Ishikawa (cell line): Measurements from ENCODE around the gene CSRP3.

Experiments
- EGR1 ChIP-seq: IDR thresholded peaks from 2 replicates; pipeline ENCODE4 v1.6.1; 2012
- EP300 ChIP-seq: IDR thresholded peaks from 2 replicates; pipeline ENCODE4 v1.6.1; 2012; ENCODE audit warnings: borderline replicate concordance
- FOXM1 ChIP-seq: IDR thresholded peaks from 2 replicates; pipeline ENCODE4 v1.6.1; 2012; ENCODE audit warnings: low read depth, borderline replicate concordance
- MAX ChIP-seq: IDR thresholded peaks from 2 replicates; pipeline ENCODE4 v1.6.1; 2012
- NFIC ChIP-seq: IDR thresholded peaks from 2 replicates; pipeline ENCODE4 v1.6.1; 2012
- USF1 ChIP-seq: IDR thresholded peaks from 2 replicates; pipeline ENCODE4 v1.6.1; 2012
- YY1 ChIP-seq: IDR thresholded peaks from 2 replicates; pipeline ENCODE4 v1.6.1; 2012; ENCODE audit warnings: low read depth

- no peak for TF ChIP-seq YY1
- TF ChIP-seq NFIC, result no peak
- TF ChIP-seq MAX, result no peak
- no peak for TF ChIP-seq FOXM1
- TF ChIP-seq USF1, result no peak
- no peak for TF ChIP-seq EP300
- no peak for TF ChIP-seq EGR1
Observed at GRCh38 chr11:19187833-19188258, 13.9 kb downstream of the CSRP3 start.
